Stimulated activated CD8-positive, alpha-beta memory T cell treated with anti-CD3 and anti-CD28 coated beads, Interleukin-15, amount 100 ng/mL, for 1 hour (primary cell): Measurements from ENCODE around the gene MITF.

Experiments
- DNase-seq: peaks from one replicate; pipeline ENCODE4 v3.0.0-alpha.2; 2020; ENCODE audit warnings: low read depth

The MITF gene

GRCh38 chr3:69755795-69756194 lies 16.5 kb downstream of the MITF start:
- DNase-seq, result no peak

GRCh38 chr3:69761896-69762767 lies 22.9 kb downstream of the MITF start:
- DNase-seq, result no peak

- DNase-seq, result no peak
Observed at GRCh38 chr3:69762768-69763229, 23.5 kb downstream of the MITF start.

GRCh38 chr3:69763458-69763857 lies 24.2 kb downstream of the MITF start:
- no peak for DNase-seq

GRCh38 chr3:69764121-69764741 lies 25.0 kb downstream of the MITF start:
- DNase-seq, result no peak

GRCh38 chr3:69764861-69765260 lies 25.6 kb downstream of the MITF start:
- no peak for DNase-seq

- DNase-seq, result no peak
Observed at GRCh38 chr3:69766638-69767037, 27.4 kb downstream of the MITF start.

GRCh38 chr3:69767571-69767970 lies 28.3 kb downstream of the MITF start:
- no peak for DNase-seq

- DNase-seq, result no peak
Observed at GRCh38 chr3:69768438-69768837, 29.2 kb downstream of the MITF start.

- no peak for DNase-seq
Observed at GRCh38 chr3:69770219-69770618, 31.0 kb downstream of the MITF start.

- no peak for DNase-seq
Observed at GRCh38 chr3:69770976-69771634, 31.8 kb downstream of the MITF start.

GRCh38 chr3:69772152-69772867 lies 33.0 kb downstream of the MITF start:
- DNase-seq, result no peak

GRCh38 chr3:69774029-69774428 lies 34.8 kb downstream of the MITF start:
- DNase-seq, result no peak

GRCh38 chr3:69775751-69776150 lies 36.5 kb downstream of the MITF start:
- DNase-seq, result no peak

- DNase-seq, result no peak
Observed at GRCh38 chr3:69776289-69776688, 37.0 kb downstream of the MITF start.

GRCh38 chr3:69776920-69777581 lies 37.8 kb downstream of the MITF start:
- DNase-seq, result no peak

GRCh38 chr3:69777582-69777967 lies 38.3 kb downstream of the MITF start:
- DNase-seq, result no peak

- DNase-seq, result no peak
Observed at GRCh38 chr3:69781593-69781992, 42.3 kb downstream of the MITF start.

GRCh38 chr3:69784954-69785514 lies 45.8 kb downstream of the MITF start:
- no peak for DNase-seq

GRCh38 chr3:69785769-69786320 lies 46.6 kb downstream of the MITF start:
- no peak for DNase-seq

GRCh38 chr3:69786854-69787253 lies 47.6 kb downstream of the MITF start:
- no peak for DNase-seq
